Common myeloid progenitor, CD34-positive (primary cell): ENCODE measurements around the gene AIMP2.
"Not testable (repeated sequence)": the region's sequence is repeated elsewhere in the genome, so short reads cannot be mapped to it uniquely, and the experiment has no call there.

Source experiments
- CTCF ChIA-PET: fragments of 350-600 bp; sonication (Branson Sonifier 250); formaldehyde crosslinking; loops from one replicate; lab custom pipeline; 2021; ENCODE audit warnings: antibody characterized with exemption; lab: Charles Lee
- POLR2A ChIA-PET: fragments of 350-600 bp; sonication (Branson Sonifier 250); formaldehyde crosslinking; loops from one replicate; lab custom pipeline; 2021; ENCODE audit warnings: antibody characterized with exemption; lab: Charles Lee
- DNase-seq, 3 donors: peaks; one replicate each; pipeline versions ENCODE4 v3.0.0 to v3.0.0-alpha.2; 2013
- H3K27ac ChIP-seq, 2 experiments: 1 replicate in 1 of 2; 2 replicates in 1 of 2; pipeline ENCODE4 v1.7.0; 2013; ENCODE audit warnings: inconsistent platforms in 2 of 2, low read length in 2 of 2, mild to moderate bottlenecking in 2 of 2, low read depth in 1 of 2, moderate library complexity in 1 of 2; ENCODE audit not compliant: severe bottlenecking in 2 of 2, insufficient read depth in 1 of 2, poor library complexity in 1 of 2
- H3K27me3 ChIP-seq, 5 experiments: replicated peaks in 2 of 5; 1 replicate in 3 of 5; 2 replicates in 2 of 5; pipeline versions ENCODE4 v1.6.1 to v1.7.0; 2013; ENCODE audit warnings: low read length in 4 of 5, mild to moderate bottlenecking in 2 of 5, moderate library complexity in 2 of 5, inconsistent platforms in 1 of 5; ENCODE audit not compliant: insufficient read depth in 5 of 5, control insufficient read depth in 4 of 5
- H3K36me3 ChIP-seq, 4 experiments: 1 replicate in 2 of 4; 2 replicates in 2 of 4; pipeline versions ENCODE4 v1.6.1 to v1.7.0; 2013; ENCODE audit warnings: low read length in 3 of 4, control low read depth in 1 of 4, mild to moderate bottlenecking in 1 of 4; ENCODE audit not compliant: control insufficient read depth in 4 of 4, insufficient read depth in 4 of 4
- H3K4me1 ChIP-seq, 4 experiments: 1 replicate in 3 of 4; 2 replicates in 1 of 4; pipeline versions ENCODE4 v1.6.1 to v1.7.1; 2013; ENCODE audit warnings: low read length in 3 of 4, mild to moderate bottlenecking in 3 of 4, control low read depth in 1 of 4, inconsistent platforms in 1 of 4, moderate library complexity in 1 of 4; ENCODE audit not compliant: control insufficient read depth in 4 of 4, insufficient read depth in 4 of 4; ENCODE audit errors: control extremely low read depth in 1 of 4
- H3K4me3 ChIP-seq, 7 experiments: 1 replicate in 4 of 7; 2 replicates in 3 of 7; pipeline versions ENCODE4 v1.5.1 to v1.7.0; 2013; ENCODE audit warnings: mild to moderate bottlenecking in 7 of 7, low read length in 6 of 7, moderate library complexity in 6 of 7, inconsistent platforms in 2 of 7, low read depth in 2 of 7, control low read depth in 1 of 7; ENCODE audit not compliant: insufficient read depth in 4 of 7, control insufficient read depth in 1 of 7; ENCODE audit errors: extremely low read depth in 1 of 7
- H3K9me3 ChIP-seq, 5 experiments: 1 replicate in 4 of 5; 2 replicates in 1 of 5; pipeline versions ENCODE4 v1.6.1 to v1.7.1; 2013; ENCODE audit warnings: low read length in 4 of 5, mild to moderate bottlenecking in 2 of 5, inconsistent platforms in 1 of 5, low read depth in 1 of 5, moderate library complexity in 1 of 5; ENCODE audit not compliant: control insufficient read depth in 4 of 5, insufficient read depth in 2 of 5; ENCODE audit errors: control extremely low read depth in 1 of 5
- WGBS: methylation state at CpG from one replicate; pipeline ENCODE4 v1.1.5; 2013; ENCODE audit not compliant: insufficient coverage; 5-methylcytosine and 5-hydroxymethylcytosine counted together

Gene AIMP2

DNA sequence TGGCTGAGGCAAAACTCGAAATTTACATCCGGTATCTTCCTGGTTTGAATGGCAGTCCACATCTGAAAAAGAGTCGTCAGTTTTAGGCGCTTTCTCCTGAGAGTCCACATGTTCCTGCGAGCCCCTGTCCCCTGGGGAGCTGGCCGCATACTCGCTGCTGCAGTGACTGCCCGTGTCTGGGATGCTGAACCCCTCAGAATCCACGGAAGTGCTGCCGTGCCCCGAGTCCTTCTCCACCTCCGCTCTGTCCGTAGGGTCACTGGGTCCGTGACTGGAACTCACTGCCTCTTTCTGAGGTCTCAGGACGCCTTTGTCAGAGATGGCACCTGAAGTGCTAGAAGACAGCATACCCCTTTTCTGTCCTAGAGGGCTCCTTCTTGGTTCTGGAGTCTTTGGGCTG, 22.0 kb upstream of the AIMP2 start:
- H3K9me3 ChIP-seq, DNase-seq, CTCF ChIA-PET, H3K4me1 ChIP-seq, H3K27ac ChIP-seq, H3K4me3 ChIP-seq, POLR2A ChIA-PET, H3K27me3 ChIP-seq: not testable (repeated sequence)
- 97% methylated on average over 13 of the region's 15 CpGs for WGBS
- H3K36me3 ChIP-seq = peaks cover 4 to 26% (median 16%) of the 10 kb centered on the region in 4 experiments

DNA sequence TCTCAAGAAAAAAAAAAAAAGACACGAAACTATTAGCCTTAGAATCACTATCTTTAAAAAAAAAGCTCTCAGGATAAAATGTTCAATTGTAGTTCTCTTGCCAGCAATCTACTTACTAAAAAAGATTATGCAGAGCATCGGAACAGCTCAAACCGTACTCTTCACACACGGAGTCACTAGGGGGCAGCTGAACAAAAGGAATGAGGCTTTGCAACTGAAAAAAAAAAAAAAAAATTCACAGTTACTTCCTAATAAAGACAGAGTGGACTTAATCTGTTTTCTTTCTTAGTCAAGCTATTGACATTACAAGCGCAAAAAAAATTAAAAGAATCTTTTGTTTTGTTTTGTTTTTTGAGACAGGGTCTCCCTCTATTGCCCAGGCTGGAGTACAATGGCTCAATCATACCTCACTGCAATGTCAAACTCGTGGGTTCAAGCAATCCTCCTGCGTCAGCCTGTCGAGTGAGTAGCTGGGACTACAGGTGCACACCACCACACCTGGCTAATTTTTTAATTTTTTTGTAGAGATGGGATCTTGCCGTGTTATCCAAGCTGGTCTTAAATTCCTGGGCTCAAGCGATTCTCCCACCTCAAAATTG, 11.8 kb upstream of the AIMP2 start:
- H3K9me3 ChIP-seq = no peaks in the 10 kb centered on the region
- H3K4me1 ChIP-seq = no peaks in the 10 kb centered on the region
- 96% methylated on average over 4 of the region's 10 CpGs for WGBS
- no peak overlapping the region for H3K27ac ChIP-seq
- no peaks in the 10 kb centered on the region for H3K27me3 ChIP-seq
- DNase-seq = peak; percentile 73 to 88 (median 84)
- ChIA-PET CTCF (interaction anchor here (0.6 to 2.7 kb wide), 20 partner anchors 10 to 362 kb away, joined by 3 to 20 read pairs (median 4); partner anchors contain the start of genes AIMP2 and PMS2), POLR2A (interaction anchor here (1.3 kb wide), 1 partner anchor 440 kb away, joined by 3 read pairs; no protein-coding TSS in a partner anchor)
- H3K4me3 ChIP-seq = no peak overlapping the region
- peaks cover 13 to 49% (median 30%) of the 10 kb centered on the region in 4 experiments for H3K36me3 ChIP-seq

GRCh38 chr7:6007386-6007785, 1.7 kb upstream of the AIMP2 start:
- H3K4me3 ChIP-seq = no peak overlapping the region
- H3K27me3 ChIP-seq = no peaks in the 10 kb centered on the region
- no peak overlapping the region for H3K27ac ChIP-seq
- CTCF ChIA-PET = interaction anchor here (1.5 to 4.3 kb wide), 3 partner anchors 10 to 312 kb away, joined by 4 to 20 read pairs (median 13); no protein-coding TSS in a partner anchor
- no peaks in the 10 kb centered on the region for H3K9me3 ChIP-seq
- no peak for DNase-seq
- peaks cover 2 to 19% (median 15%) of the 10 kb centered on the region in 4 experiments for H3K4me1 ChIP-seq
- H3K36me3 ChIP-seq = peaks cover 3 to 19% (median 11%) of the 10 kb centered on the region in 4 experiments
- 100% methylated on average over 2 of the region's 4 CpGs for WGBS
- POLR2A ChIA-PET = no interaction called here

- Histone ChIP-seq H3K36me3 (peaks cover 2 to 19% (median 10%) of the 10 kb centered on the region in 4 experiments), H3K4me1 (peaks cover 2 to 19% (median 15%) of the 10 kb centered on the region in 4 experiments), H3K4me3 (peak overlapping the region in 6 of 7 experiments; percentile 66 to 92 (median 82)), H3K27ac (peak overlapping the region; percentile 61 to 81)
- H3K9me3 ChIP-seq, H3K27me3 ChIP-seq, POLR2A ChIA-PET, DNase-seq: not testable (repeated sequence)
- CTCF ChIA-PET = interaction anchor here (1.5 to 4.3 kb wide), 5 partner anchors 10 to 350 kb away, joined by 4 to 20 read pairs (median 5); no protein-coding TSS in a partner anchor
- WGBS = 73% methylated on average over 13 of the region's 27 CpGs
Observed at GRCh38 chr7:6007835-6008590, 1.1 kb upstream of the AIMP2 start.

DNA sequence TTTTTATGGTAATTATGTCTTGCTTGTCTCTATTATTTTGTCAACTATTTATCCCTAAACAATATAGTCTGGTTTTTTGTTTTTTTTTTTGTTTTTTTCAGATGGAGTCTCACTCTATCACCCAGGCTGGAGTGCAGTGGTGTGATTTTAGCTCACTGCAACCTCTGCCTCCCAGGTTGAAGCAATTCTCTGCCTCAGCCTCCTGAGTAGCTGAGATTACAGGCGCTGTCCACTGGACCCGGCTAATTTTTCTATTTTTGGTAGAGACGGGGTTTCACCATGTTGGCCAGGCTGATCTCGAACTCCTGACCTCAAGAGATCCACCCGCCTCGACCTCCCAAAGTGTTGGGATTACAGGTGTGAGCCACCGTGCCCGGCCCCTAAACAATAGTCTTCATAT, 1.3 kb downstream of the AIMP2 start:
- POLR2A ChIA-PET, H3K9me3 ChIP-seq, H3K27me3 ChIP-seq, H3K27ac ChIP-seq, DNase-seq: not testable (repeated sequence)
- peaks cover under 1 to 24% (median 10%) of the 10 kb centered on the region in 4 experiments for H3K36me3 ChIP-seq
- peaks cover 2 to 19% (median 15%) of the 10 kb centered on the region in 4 experiments for H3K4me1 ChIP-seq
- CTCF ChIA-PET = interaction anchor here (1.1 kb wide), 1 partner anchor 10 kb away, joined by 5 read pairs; no protein-coding TSS in a partner anchor
- WGBS = 96% methylated on average over 8 of the region's 8 CpGs
- peak overlapping the region in 3 of 7 experiments; percentile 33 to 86 (median 78) for H3K4me3 ChIP-seq

GRCh38 chr7:6011541-6011940, 2.5 kb downstream of the AIMP2 start:
- WGBS = 100% methylated on average over 2 of the region's 2 CpGs
- no peak for DNase-seq
- Histone ChIP-seq H3K4me3 (no peak overlapping the region), H3K4me1 (peaks cover 2 to 19% (median 15%) of the 10 kb centered on the region in 4 experiments), H3K36me3 (peaks cover 9 to 35% (median 16%) of the 10 kb centered on the region in 4 experiments), H3K27me3 (no peaks in the 10 kb centered on the region), H3K9me3 (no peaks in the 10 kb centered on the region), H3K27ac (no peak overlapping the region)
- CTCF ChIA-PET = no interaction called here
- POLR2A ChIA-PET = no interaction called here
